ENCODE data around the gene A4GNT.
"Not testable (repeated sequence)": the region's sequence is repeated elsewhere in the genome, so short reads cannot be mapped to it uniquely, and the experiment has no call there.

The A4GNT gene

DNA sequence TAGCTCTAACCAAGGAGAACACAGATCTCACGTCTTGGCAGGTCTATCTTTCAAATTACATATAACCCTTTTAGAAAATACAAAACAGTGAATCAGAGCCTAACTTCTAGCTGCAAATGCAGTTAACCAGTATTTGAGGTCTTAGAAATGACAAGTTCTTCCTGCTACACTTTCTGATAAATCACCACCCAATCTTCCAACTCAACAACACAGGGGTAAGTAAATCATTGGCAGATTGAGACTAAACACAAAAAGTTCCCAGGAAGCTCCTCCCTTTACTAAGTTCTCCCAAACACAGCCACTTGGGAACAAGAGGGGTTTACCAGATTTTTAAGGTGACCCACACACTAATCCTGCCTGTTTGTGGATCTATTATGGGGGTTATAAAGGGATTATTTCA lies at the start of gene A4GNT:
Gene A4GNT, minus strand, starts transcription at position 152 of the 400 bp plus-strand sequence. CDS start 1,134 bp downstream, outside the sequence.
- no peak for DNase-seq (ENCODE audit: low spot score)

DNA sequence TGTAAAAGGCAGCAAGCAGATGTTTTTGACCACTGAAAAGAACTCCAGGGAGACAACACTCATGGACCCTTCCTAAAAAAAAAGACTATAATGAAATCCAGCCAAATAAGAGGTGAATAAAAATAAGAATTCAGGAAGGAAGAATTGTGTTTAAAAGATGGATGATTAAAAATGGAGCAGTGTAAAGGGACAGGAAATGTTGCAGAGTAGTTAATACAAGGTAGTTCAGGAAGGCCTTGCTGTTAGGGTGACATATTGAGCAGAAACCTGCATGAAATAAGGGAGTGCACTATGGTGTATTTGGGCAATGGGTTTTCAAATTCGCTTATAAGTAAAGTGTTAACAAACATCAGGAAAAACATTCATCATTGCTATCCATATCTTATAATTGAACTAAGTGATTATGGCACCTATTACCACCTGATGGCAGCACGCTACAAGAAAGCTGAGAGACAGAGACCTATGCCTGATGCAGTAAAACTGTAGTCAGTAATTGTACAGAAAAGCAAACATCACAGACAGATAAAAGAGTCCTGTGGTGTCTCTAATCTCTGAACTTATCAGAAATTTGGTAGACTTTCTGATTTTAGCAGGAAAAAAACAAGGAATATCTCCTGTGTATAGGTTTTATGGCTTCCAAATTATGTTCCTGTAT lies 48.3 kb upstream of the A4GNT start:
- DNase-seq (ENCODE audit: low spot score), result peak; percentile 55

DNA sequence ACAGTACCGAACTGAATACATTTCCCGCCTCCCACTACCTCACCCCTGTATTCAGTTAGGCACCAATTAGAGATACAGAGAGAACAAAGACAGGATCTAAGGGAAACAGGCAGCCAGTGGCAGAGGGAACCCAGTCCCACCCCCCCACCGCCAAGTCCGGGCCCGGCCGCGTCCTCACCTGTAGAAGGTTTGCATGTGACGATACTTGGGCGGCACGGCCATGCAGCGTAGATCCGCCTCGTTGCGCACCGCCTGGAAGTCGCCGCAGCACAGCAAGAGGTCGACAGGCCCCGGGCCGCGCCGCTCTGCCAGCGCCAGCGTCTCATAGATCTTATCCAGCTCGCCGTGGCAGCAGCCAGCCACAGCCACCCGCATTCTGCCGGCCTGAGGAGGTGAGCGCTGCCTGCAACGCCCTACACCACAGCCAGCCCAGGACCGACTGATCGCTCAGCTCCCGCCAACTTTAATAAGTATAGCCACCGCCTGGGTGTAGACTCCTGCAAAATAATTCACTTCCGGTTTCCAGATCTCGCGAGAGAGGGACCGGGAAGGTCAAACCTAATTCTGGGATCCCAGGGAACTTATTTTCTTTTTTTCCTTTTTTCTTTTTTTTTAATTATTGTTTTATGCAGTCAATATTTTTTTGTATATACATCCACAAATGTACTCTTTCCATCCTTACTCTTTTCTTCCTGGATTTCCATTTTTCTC lies 42.4 kb upstream of the A4GNT start, which contains the start of gene DBR1:
Gene DBR1, minus strand, starts transcription at position 501 of the 711 bp plus-strand sequence. Its CDS starts 126 bp downstream, at position 375.
- DNase-seq (ENCODE audit: low spot score), result peak; percentile 88

DNA sequence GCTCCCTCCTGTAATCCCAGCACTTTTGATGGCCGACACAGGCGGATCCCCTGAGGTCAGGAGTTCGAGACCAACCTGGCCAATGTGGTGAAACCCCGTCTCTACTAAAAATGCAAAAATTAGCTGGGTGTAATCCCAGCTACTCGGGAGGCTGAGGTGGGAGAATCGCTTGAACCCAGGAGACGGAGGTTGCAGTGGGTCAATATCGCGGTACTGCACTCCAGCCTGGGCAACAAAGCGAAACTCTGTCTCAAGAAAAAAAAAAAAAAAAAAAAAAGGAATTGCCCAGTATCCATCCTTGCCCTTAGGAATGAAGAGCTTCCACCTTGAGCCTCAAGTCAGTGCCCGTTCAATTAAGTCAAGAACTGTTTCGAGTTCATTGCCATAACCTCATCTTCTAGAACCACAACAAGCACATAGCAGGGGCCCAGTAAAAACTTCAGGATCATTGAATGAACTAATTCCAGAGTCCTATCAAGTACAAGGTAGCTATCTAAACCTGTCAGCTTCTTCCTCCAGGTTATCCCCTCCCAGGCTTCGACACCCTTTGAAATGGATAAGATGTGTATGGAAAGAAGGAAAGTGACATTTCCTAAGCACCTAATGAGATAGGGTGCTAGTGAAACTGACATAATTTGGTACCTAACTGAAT lies 41.7 kb upstream of the A4GNT start:
- no peak for DNase-seq (ENCODE audit: low spot score)

DNA sequence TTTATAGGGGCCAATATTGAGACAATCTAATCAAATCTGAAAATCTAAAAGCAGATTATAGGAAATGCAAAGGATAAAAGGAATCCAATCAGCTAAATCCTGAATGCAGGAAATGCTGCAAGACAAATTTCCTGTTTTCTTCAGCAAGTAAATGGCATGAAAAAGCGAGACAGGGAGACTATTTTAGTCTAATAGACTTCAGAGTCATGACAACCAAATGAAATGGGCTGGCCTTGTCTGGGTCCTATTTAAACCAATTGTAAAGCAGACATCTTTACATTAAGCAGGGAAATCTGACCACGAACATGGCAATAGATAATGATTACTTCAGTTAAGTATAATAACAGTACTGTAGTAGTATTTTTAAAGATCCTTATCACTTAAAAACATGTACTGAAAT lies 40.4 kb upstream of the A4GNT start:
- no peak for DNase-seq (ENCODE audit: low spot score)

DNA sequence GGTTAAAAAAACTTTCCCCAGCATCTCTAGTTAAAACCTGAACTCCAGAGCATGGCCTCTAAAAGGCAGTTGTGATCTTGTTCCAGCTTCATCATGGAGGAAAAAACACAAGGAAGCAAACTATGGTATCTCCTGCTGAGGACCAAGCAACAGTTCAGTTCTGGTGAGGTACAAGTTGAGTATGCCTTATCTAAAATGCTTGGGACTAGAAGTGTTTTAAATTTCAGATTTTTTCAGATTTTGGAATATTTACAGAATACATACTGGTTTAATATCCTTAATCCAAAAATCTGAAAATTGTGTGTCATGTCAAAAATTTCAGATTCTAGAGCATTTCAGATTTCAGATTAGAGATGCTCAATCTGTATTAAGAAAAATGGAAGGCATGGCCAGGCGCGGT lies 32.9 kb upstream of the A4GNT start:
- no peak for DNase-seq (ENCODE audit: low spot score)

DNA sequence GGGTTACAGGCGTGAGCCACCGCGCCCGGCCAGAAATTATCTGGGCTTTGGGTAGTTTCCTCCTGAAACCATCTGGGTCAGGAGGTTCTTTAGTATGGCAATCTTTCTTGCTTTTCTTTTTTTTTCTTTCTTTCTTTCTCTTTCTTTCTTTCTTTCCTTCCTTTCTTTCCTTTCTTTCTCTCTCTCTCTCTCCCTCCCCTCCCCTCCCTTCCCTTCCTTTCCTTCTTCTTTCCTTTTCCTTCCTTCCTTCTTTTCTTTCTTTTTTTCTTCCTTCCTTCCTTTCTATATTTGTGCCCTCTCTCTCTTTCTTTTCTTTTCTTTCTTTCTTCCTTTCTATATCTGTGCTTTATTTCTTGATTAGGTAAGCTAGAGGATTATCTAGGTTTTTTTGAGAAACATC lies 25.6 kb upstream of the A4GNT start:
- no peak for DNase-seq (ENCODE audit: low spot score)

DNA sequence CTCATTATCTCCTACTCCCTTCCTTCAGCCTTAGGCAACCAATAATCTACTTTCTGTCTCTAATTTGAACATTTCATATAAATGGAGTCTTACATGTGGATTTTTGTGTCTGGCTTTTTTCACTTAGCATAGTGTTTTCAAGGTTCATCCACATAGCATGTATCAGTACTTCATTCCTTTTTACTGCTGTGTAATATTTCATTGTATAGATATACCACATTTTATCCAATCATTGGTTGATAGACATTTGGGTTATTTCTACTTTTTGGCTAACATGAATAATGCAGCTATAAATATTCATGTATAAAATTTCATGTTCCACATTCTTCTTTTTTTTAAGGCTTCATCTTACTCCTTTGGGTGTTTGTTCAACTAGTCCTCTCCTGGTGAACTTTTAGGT lies 22.3 kb upstream of the A4GNT start:
- DNase-seq (ENCODE audit: low spot score), result no peak

DNA sequence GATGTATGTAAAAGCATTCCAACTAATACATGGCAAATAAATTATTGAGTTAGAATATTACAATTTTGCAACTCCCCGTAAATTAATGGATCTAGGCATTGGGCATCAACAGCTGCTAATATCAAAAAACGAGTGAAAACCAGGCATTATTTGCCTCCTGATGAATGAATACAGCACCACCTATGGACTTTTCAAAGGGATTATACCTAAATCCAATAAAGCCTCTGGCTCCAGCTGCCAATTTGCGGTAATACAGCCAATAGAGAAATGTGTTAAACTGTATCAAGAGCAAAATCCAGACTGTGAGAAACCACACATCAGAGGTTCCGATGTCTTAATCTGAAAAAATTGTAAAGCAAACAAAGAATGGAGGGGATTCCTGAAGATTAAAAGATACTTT lies 16.3 kb upstream of the A4GNT start:
- DNase-seq (ENCODE audit: low spot score), result no peak

DNA sequence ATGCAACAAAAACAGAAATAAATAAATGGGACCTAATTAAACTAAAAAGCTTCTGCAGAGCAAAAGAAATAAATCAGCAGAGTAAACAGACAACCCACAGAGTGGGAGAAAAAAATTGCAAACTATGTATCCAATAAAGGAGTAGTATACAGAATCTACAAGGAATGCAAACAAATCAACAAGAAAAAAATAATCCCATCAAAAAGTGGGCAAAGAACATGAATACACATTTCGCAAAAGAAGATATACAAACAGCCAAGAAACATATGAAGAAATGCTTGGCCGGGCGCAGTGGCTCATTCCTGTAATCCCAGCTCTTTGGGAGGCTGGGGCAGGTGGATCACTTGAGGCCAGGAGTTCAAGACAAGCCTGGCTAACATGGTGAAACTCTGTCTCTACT lies 10.0 kb upstream of the A4GNT start:
- DNase-seq (ENCODE audit: low spot score), result not testable (repeated sequence)

DNA sequence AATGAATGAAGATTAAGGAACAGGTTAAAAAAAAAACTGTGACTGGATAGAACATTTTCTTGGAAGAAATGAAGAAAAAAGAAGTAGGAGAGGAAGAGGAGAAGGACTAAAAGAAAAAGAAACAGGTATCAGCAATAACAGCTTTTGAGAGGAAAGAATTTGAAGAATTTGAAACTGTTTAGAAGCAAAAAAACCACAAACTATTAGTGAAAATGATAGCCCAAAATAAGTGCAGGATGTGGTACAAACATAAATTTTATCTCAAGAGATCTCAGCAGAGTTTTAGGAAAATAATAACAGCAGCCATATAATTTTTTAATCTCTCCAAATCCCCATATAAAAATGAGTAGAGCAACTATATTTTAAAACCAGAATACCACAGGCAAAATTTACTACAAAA lies 8.8 kb upstream of the A4GNT start:
- no peak for DNase-seq (ENCODE audit: low spot score)

DNA sequence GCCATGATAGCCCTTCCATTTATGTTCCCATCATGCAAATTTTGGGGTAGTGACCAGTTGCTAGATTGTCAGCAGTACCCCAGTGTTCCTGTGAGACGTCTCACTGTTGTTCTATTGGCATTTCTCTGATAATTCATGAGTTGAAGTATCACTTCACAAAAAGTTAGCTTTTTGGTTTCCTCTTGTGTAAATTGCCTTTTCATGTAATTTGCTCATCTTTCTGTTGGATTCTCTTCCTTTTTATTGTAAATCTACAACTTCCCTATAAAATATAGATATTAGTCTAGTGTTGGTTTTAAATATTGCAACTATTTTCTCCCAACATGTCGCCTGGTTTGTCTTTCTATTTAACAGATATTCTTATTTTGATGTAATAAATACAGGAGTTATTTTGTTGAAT lies 7.5 kb upstream of the A4GNT start:
- no peak for DNase-seq (ENCODE audit: low spot score)

DNA sequence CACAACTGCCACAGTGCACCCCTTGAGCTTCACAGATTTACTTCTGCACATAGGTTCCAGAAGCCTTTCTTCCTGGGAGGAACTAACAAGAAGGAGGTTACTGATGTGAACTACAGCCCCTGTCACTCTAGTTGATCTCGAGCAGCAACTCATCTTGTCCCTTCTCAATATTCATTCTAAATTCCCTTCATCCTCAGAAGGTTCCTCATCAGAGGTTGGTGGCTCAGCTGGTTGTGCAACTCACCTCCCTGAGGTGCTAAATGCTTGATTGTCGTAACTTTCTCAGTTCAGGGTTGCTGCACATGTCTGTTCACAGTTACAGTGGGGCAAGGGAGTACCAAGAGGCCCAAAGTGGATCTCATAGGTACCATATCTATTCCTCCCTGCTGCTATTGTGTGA lies 5.7 kb upstream of the A4GNT start:
- DNase-seq (ENCODE audit: low spot score), result no peak

DNA sequence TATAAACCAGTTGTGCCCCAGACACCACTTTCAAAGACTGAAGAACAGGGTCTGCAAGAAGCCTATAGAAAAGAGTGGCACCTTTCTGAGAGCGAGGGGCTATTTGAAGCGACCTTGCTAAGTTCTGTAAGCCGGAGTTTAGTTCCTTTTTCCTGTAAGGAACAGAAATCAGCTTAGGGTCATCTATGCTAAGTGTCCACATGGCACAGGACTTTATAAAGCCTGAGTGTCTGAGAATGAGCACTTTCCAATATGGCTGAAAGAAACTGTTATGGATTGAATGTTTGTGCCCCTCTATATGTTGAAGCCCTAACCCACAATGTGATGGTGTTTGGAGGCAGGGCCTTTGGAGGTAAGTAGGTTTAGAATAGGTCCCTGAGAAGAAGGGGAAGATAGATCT lies 4.0 kb upstream of the A4GNT start:
- no peak for DNase-seq (ENCODE audit: low spot score)

DNA sequence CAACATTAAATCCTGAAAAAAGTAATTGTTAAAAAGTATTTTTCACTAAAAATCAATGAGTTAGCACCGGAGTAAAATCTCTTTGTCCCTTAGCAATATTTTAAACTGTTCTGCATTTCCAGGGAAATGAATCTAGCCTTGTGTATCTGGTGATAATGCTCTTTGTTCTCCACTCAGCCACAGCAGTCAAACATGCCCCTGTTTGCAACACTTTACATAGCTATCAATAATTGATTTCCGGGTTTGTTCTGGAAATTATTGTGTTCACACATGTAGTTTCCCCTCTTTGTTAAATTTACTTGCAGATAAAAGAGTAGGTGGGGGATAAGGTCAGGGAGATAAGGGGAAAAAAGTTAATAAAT lies 3.6 kb upstream of the A4GNT start:
- DNase-seq (ENCODE audit: low spot score), result no peak

DNA sequence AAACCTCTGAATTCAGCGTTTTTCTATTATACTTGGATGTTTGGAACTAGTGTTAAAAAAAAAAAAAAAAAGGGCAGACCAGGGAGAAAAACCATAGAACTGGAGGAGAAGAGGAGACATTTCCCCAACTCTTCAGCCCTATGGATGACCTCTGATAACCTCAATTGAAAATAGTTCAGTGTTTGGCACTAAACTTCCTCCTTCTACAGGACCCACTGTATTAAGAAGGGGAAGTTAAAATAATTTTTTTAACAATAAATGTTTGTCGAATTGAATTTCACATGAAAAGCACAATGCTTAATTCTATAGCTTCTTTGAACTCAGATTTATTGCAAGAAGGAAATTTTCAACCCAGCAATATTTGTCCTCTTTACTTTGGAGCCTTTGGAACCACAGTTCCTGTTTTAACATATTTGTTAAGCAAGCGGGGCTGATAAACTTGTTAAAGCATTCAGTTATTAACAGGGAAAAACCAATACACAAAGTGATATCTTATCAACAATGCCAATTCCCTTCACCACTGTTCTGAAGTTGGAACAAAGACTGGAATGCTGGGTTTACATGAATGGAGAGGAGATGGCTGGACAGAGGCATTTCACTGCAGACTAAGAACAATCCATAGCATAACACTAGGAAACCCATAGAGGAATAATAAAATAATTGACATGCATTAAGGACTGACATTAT lies 3.1 kb upstream of the A4GNT start:
- DNase-seq (ENCODE audit: low spot score), result no peak

DNA sequence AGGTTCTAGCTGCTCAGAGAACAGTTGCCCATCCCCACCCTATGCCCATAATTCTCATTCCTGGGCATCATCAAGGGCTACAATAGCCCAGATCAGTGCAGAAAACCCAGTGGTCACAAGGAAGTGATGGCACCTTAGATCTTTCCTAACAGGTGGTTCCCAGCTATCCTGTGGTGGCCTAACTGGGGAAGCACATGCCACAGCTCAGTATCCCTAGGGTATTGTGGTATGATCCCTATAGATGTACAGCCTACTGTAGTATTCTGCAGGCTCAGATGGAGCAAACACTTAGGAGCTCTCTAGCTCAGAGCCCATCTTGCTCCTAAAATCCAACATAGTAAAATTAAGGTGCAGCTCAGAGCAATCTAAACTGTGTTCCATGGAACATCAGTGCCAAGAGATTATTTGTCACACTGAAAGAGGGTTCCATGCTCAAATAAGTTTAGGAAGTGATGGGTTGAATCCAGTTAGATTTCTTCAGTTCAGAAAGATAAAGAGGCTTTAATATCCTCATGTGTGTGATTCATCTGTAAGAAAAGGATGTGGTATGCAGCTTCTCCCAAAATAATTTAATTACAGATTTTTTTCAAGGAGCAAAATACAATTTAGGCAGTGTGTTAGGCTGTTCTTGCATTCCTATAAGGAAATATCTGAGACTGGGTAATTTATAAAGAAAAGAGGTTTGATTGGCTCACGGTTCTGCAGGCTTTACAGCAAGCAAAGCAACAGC lies 4.4 kb downstream of the A4GNT start:
- DNase-seq (ENCODE audit: low spot score), result no peak

DNA sequence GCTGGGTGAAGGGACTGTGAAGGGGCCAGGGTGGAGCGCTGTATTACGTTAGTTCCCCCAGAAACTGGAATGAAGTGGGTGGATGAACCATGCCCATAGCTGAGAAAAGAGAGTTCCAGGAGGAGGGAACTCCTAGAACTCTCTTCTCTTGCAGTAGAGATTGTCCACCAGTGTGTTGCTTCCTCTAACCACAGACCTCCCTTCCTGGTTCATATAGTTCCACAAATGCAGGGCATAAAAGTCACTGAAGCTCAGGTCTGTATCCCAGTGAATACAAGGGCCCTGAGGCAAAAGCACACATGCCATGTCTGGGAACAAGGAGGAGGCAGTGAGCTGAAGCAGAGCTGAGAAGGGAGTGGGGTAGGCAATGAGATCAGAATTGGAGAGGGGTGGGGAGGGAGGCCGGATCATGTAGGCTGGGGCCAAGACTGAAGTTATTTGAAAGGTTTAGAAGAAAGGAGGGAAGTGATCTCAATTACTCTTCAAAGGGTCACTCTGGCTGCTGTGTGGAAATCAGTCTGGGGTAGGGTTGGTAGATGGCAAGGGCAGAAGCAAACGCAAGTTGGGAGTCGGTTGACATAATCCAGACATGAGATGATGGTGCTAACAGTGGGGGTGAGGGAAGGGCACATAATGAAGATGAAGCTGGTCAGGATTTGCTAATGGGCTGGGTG lies 6.5 kb downstream of the A4GNT start:
- DNase-seq (ENCODE audit: low spot score), result no peak

DNA sequence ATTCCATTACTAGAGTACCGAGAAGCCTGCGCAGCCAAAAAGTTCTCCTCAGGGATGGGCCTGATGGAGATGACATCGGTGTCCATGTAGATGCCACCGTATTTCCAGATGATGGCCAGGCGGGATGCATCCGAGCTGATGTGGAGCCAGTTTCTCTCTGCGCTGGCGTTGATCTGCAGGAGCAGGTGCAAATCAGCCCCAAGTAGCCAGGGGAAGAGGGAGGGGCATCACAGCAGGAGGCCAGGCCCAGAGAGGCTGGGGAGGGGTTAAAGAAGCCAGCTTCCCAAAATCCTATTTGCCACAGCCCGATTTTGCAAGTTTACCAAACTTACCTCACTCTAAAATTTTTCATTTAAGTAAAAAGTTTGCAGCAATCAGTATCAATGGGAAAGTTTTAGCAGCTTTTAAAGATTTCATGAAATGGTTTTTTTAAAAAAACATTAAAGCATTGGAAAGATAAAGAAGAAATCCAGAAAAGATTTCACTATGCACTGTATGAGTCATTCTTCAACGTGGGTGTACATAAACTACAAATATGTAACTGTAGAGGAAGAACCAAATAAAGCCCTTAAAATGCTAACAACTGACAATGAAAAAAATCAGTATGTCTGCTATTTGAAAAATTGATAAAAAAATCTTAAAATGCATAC lies 7.4 kb downstream of the A4GNT start:
- DNase-seq (ENCODE audit: low spot score), result no peak

DNA sequence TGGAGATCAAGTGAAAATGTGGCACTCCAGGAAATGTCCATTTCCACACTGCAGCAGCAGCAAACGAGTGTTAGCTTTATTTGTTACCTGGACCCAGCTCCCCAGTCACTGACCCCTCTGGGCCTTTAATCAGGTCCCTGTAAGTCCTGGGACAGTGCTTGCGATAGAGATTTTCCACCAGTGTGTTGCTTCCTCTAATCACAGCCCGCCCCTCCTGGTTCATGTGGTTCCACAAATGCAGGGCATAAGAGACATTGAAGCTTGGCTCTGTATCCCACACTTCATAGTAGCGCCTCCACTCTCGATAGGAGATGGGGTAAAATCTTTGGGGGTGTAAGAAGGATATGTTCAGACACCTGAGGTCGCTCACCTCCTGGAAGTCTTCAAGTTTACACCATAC lies 8.0 kb downstream of the A4GNT start:
- no peak for DNase-seq (ENCODE audit: low spot score)

DNA sequence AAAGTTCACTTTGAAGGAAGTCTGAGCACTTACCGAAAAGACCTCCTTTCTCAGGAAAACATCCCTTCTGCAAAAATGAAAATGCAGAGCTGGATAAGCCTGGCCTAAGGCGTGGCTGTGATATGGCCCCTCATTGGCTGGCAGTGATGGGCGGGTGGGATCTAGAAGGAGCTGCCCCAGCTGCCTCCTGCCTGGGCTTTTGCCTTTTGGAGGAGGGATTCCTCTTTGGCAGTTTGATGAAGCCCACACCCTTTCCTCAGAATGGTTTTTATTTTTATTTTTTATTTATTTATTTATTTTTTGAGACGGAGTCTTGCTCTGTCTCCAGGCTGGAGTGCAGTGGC lies 12.8 kb downstream of the A4GNT start:
- DNase-seq (ENCODE audit: low spot score), result no peak

Measured in activated CD4-positive, alpha-beta T cell treated with anti-CD3 and anti-CD28 coated beads, Interleukin-2, Interleukin-4, amounts not matched to agents 100 ng/mL and 50 ng/mL, durations not matched to agents 16 hours and 8 hours (primary cell).